GM19395 (cell line): ENCODE data around the gene WDR46.

Experiments used
- ATAC-seq: cut with Tn5 transposase; IDR thresholded peaks from one replicate; pipeline ENCODE4 v1.9.1; 2021; ENCODE audit warnings: mild to moderate bottlenecking, moderate library complexity; ENCODE audit not compliant: unreplicated experiment

Gene WDR46, protein sequence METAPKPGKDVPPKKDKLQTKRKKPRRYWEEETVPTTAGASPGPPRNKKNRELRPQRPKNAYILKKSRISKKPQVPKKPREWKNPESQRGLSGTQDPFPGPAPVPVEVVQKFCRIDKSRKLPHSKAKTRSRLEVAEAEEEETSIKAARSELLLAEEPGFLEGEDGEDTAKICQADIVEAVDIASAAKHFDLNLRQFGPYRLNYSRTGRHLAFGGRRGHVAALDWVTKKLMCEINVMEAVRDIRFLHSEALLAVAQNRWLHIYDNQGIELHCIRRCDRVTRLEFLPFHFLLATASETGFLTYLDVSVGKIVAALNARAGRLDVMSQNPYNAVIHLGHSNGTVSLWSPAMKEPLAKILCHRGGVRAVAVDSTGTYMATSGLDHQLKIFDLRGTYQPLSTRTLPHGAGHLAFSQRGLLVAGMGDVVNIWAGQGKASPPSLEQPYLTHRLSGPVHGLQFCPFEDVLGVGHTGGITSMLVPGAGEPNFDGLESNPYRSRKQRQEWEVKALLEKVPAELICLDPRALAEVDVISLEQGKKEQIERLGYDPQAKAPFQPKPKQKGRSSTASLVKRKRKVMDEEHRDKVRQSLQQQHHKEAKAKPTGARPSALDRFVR

GRCh38 chr6:33288921-33289783 lies at the start of gene WDR46, which contains the start of gene PFDN6:
WDR46 (minus strand) TSS chr6:33289239; CDS start chr6:33289170, 69 bp downstream.
PFDN6 (plus strand) TSS chr6:33289601; CDS start chr6:33289857, 256 bp downstream.
- peak; percentile 88 for ATAC-seq

- ATAC-seq = no peak
Observed at GRCh38 chr6:33336495-33336894, 47.5 kb upstream of the WDR46 start.

- ATAC-seq = no peak
Observed at GRCh38 chr6:33335916-33336315, 46.9 kb upstream of the WDR46 start.

GRCh38 chr6:33333666-33334065 lies 44.6 kb upstream of the WDR46 start:
- no peak for ATAC-seq

GRCh38 chr6:33330736-33331135 lies 41.7 kb upstream of the WDR46 start:
- no peak for ATAC-seq

- ATAC-seq = no peak
Observed at GRCh38 chr6:33329058-33329457, 40.0 kb upstream of the WDR46 start.

GRCh38 chr6:33324125-33324524 lies 35.1 kb upstream of the WDR46 start:
- no peak for ATAC-seq

DNA sequence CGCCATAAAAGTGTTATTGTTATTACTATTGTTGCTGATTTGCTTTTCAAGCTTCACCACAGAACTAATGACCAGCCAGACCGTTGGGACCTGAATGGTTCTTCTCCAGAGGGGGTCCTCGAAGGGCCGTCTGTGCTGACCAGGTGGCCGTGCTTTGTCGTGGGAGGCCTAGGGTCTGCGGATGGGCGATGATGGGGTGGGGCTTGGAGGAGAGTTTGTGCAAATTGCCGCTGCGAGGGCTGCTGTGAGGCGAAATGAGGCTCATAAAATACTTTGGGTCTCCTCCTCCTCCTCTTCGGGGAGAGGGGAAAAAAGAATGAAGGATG lies 34.5 kb upstream of the WDR46 start:
- ATAC-seq = peak; percentile 9

GRCh38 chr6:33321227-33321626 lies 32.2 kb upstream of the WDR46 start:
- no peak for ATAC-seq

GRCh38 chr6:33320315-33321181 lies 31.5 kb upstream of the WDR46 start:
- ATAC-seq = no peak

DNA sequence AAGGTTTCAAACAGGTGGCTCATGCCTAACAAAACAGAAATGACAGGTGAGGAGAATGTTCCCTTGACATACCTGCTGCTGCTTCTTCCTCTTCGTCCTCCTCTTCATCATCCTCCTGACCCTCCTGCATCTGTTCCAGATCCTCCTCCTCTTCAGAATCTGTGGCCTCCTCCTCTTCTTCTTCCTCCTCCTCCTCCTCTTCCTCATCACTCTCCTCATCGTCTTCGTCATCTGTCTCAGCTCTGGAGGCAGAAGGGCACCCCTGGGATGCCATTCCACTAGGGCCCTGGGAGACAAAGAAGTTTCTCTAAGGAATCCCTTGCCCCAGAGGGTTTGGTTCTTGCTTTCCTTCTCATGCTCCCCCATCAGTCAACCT lies 30.9 kb upstream of the WDR46 start:
- no peak for ATAC-seq

DNA sequence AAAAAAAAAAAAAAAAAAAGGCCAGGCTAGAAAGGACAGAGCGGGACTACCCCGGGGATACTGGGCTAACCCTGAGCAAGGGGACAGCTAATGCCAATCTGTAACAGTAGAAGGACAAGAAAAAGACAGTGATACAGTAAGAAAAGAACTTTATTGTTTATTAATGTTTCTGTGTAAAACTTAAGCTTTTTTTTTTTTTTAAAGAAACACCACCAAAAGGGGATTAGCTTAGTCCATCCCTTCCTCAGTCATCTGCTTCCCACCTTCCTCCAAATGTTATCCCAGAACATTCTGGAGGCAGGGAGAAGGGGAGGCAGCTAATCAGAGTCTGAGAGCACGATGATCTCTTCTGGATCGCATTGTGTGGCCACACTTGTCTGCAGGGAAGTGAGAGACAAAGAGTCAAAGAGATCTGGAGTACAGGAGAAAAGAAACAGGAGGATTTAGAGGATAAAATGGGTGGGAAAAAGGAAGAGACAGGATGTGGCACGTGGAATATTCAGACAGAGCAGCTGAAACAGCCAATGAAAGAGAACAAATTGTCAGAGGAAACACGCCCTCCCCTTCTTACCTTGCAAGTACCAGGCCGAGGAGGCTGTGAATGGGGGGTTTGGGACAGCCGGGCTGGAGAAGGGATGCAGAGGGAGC lies 29.5 kb upstream of the WDR46 start:
- ATAC-seq = no peak

DNA sequence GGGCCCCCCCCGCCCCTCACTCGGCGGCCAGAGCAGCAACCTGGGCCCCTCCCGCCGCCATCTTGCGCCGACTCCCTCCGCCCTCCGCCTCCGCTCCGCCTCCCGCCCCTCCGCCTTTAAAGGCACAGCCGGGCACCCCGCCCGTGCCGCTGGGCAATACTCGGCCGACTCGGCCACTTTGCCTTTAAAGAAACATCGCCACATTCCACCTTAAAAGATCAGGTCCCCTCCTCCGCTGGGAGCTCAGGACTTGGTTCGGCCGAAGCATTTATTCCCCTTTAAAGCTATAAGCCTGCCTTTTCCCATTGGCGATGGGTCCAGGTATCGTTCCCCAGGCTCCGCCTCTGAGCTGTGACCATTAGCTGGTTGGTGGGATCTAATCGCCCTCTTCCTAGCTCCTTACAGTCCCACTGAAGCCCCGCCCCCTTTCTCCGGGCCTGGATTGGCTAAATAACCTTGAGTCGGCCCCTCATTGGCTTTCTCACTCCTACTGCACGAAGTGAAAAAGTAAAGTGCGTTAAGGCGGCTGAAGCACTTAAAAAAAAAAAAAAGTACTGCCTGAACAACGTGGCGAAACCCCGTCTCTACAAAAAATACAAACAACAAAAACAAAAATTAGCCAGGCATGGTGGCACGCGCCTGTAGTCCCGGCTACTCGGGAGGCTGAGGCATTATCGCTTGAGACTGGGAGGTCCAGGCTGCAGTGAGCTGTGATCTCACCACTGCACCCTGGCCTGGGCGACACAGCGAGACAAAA lies 28.8 kb upstream of the WDR46 start, which contains the start of gene ZBTB22:
Gene ZBTB22, minus strand, starts transcription at position 76 of the 757 bp plus-strand sequence. CDS start 828 bp downstream, outside the sequence.
- ATAC-seq = peak; percentile 52

DNA sequence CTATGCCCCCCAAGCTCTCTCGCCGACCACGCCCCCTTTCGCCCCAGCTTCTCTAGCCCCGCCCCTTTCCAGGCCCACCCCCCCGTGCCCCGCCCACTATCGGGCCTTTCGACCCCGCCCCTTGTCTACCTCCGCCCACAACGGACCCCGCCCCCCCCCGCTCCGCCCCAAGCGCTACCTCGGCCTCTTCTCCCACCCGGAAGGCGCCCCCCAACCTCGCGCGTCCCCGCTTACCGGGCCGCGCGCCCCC lies 28.3 kb upstream of the WDR46 start:
- no peak for ATAC-seq

DNA sequence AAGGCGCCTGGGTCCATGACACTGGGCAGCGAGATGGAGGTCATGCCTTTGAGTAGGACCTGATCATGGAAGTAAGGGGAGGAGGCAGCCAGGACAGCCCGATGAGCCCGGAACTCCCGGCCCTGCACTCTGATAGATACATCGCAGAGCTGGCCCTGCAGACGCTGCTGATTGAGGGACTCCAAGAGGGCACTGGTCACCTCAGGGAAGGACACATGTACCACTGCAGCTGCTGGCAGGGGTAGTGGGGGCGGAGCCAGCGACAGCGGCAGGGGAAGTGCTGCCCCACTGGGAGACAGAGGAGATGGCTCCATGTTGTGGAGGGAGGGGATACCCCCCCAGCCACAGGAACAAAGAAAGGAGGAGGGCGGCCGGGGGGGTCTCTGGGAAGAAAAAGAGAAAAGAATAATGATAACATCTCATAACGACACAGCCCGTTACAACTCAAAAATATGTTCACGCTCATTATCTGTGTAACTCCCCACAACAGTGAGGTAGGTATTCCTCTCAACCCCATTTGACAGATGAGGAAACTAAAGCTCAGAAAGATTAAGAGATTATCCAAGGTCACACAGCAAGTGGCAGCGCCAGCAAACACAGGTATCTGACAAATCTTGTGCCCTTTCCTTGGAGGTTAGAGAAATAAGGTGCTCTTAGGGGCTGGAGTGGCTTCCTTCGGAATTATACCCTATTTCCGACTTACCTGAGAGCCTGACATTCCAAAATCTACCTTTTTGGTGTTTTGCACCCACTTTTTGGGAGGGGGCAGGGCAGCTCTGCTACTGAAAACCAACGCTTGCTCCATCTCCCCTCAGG lies 27.8 kb upstream of the WDR46 start:
- no peak for ATAC-seq

- no peak for ATAC-seq
Observed at GRCh38 chr6:33315793-33316602, 27.0 kb upstream of the WDR46 start.

- ATAC-seq = no peak
Observed at GRCh38 chr6:33314943-33315792, 26.1 kb upstream of the WDR46 start.
